Measurements from ENCODE around the gene ARL4C. TPM values are rescaled to one million over a fixed set of nuclear protein-coding genes. Genes with fewer than 3 reads are reported as not detected.

ARL4C gene
- total RNA-seq, 2 donors from 2014 or later = 1.8 to 4.9 TPM

DNA sequence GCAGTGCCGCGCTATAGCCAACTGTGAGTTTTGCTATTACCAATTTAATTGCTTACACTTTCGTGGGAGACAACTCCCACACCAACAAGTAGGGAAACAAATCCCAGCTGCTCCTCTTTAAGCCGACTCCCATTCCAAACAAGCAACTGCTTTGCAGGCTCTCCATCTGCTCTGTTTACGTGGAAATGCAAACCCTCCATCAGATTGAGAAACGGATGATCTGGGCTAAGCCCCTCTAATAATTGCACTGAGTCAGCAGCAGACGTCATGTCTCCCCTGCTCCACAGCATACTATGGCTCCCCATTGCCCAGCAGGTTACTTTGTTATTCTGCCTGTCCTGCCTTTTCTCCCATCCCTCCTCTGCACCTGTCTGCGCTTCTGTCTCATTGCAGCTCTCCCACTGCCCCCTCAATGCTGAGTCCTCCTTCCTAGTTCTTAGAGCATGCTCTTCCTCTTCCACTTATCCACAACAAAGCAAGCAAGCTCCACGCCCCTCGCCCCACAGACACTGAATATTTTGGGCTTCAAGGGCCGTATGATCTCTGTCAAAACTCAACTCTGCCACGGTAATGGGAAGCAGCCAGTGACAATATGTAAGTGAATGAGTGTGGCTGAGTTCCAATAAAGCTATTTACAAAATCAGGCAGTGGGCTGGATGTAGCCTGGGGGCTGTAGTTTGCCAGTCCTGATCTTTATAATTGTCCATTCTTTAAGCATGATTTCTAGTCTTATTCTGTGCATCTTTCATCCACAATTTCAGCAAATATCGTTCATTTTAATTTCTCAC is 39.5 kb upstream of the ARL4C start:
- Histone ChIP-seq H3K9me3 (no peaks in the 10 kb centered on the region), H3K36me3 (no peaks in the 10 kb centered on the region), H3K9ac (ENCODE audit: low read depth in 2 of 2, low read length in 2 of 2) (no peak overlapping the region), H3K27ac (no peak overlapping the region), H3K27me3 (no peaks in the 10 kb centered on the region), H3K4me1 (no peaks in the 10 kb centered on the region), H3K4me3 (no peak overlapping the region)
- DNase-seq = no peak
- no peak for TF ChIP-seq CTCF (IDR thresholded peaks at IDR 0.05)
- intact Hi-C loops (cut with DNase I) = no loop called here

GRCh38 chr2:234535464-234535863 is 38.6 kb upstream of the ARL4C start:
- no peaks in the 10 kb centered on the region for H3K4me1 ChIP-seq
- DNase-seq = no peak
- H3K27ac ChIP-seq = no peak overlapping the region
- TF ChIP-seq CTCF (IDR thresholded peaks at IDR 0.05) = no peak
- H3K36me3 ChIP-seq = no peaks in the 10 kb centered on the region
- H3K9me3 ChIP-seq = no peaks in the 10 kb centered on the region
- no peak overlapping the region for H3K9ac ChIP-seq (ENCODE audit: low read depth in 2 of 2, low read length in 2 of 2)
- H3K4me3 ChIP-seq = no peak overlapping the region
- H3K27me3 ChIP-seq = no peaks in the 10 kb centered on the region
- intact Hi-C loops (cut with DNase I) = no loop called here

GRCh38 chr2:234534515-234534914 is 37.6 kb upstream of the ARL4C start:
- H3K27ac ChIP-seq = no peak overlapping the region
- no peak for TF ChIP-seq CTCF (IDR thresholded peaks at IDR 0.05)
- no peaks in the 10 kb centered on the region for H3K4me1 ChIP-seq
- H3K9ac ChIP-seq (ENCODE audit: low read depth in 2 of 2, low read length in 2 of 2) = no peak overlapping the region
- DNase-seq = no peak
- intact Hi-C loops (cut with DNase I) = no loop called here
- no peaks in the 10 kb centered on the region for H3K27me3 ChIP-seq
- H3K36me3 ChIP-seq = no peaks in the 10 kb centered on the region
- no peak overlapping the region for H3K4me3 ChIP-seq
- H3K9me3 ChIP-seq = no peaks in the 10 kb centered on the region

GRCh38 chr2:234533626-234534025 is 36.7 kb upstream of the ARL4C start:
- Histone ChIP-seq H3K9ac (ENCODE audit: low read depth in 2 of 2, low read length in 2 of 2) (no peak overlapping the region), H3K36me3 (no peaks in the 10 kb centered on the region), H3K4me1 (no peaks in the 10 kb centered on the region), H3K4me3 (no peak overlapping the region), H3K9me3 (no peaks in the 10 kb centered on the region), H3K27me3 (no peaks in the 10 kb centered on the region), H3K27ac (no peak overlapping the region)
- no peak for DNase-seq
- intact Hi-C loops (cut with DNase I) = no loop called here
- TF ChIP-seq CTCF (IDR thresholded peaks at IDR 0.05) = no peak

GRCh38 chr2:234528410-234529148 is 31.7 kb upstream of the ARL4C start:
- Histone ChIP-seq H3K36me3 (no peaks in the 10 kb centered on the region), H3K27me3 (no peaks in the 10 kb centered on the region), H3K9ac (ENCODE audit: low read depth in 2 of 2, low read length in 2 of 2) (no peak overlapping the region), H3K27ac (no peak overlapping the region), H3K4me3 (no peak overlapping the region), H3K9me3 (no peaks in the 10 kb centered on the region), H3K4me1 (no peaks in the 10 kb centered on the region)
- intact Hi-C loops (cut with DNase I) = no loop called here
- TF ChIP-seq CTCF (IDR thresholded peaks at IDR 0.05) = no peak
- DNase-seq = no peak
